AML-193 (cell line): ENCODE data around the gene R3HCC1L.
"Not testable (repeated sequence)": the region's sequence is repeated elsewhere in the genome, so short reads cannot be mapped to it uniquely, and the experiment has no call there.

Source experiments
- DNase-seq, 2 experiments: peaks; one replicate each; lab custom pipeline; 2025; lab: John Stamatoyannopoulos, UW

R3HCC1L gene

GRCh38 chr10:98131619-98132018 is 2.8 kb upstream of the R3HCC1L start:
- no peak for DNase-seq

- not testable (repeated sequence) for DNase-seq
Measured at GRCh38 chr10:98133075-98133752, 1.2 kb upstream of the R3HCC1L start.

- no peak for DNase-seq
Measured at GRCh38 chr10:98134117-98134430, 383 bp upstream of the R3HCC1L start.

- DNase-seq: no peak
Measured at GRCh38 chr10:98135222-98135899, 904 bp downstream of the R3HCC1L start.

- not testable (repeated sequence) for DNase-seq
Measured at GRCh38 chr10:98136775-98137174, 2.3 kb downstream of the R3HCC1L start.

GRCh38 chr10:98138031-98138430 is 3.6 kb downstream of the R3HCC1L start:
- DNase-seq: no peak

- DNase-seq: no peak
Measured at GRCh38 chr10:98139431-98139830, 5.0 kb downstream of the R3HCC1L start.

GRCh38 chr10:98141484-98142073 is 7.1 kb downstream of the R3HCC1L start:
- no peak for DNase-seq

- DNase-seq: no peak
Measured at GRCh38 chr10:98144985-98145384, 10.5 kb downstream of the R3HCC1L start.

GRCh38 chr10:98149858-98150257 is 15.4 kb downstream of the R3HCC1L start:
- DNase-seq: no peak

- no peak for DNase-seq
Measured at GRCh38 chr10:98150544-98150943, 16.1 kb downstream of the R3HCC1L start.

GRCh38 chr10:98152778-98153177 is 18.3 kb downstream of the R3HCC1L start:
- not testable (repeated sequence) for DNase-seq

GRCh38 chr10:98153213-98153958 is 18.9 kb downstream of the R3HCC1L start:
- not testable (repeated sequence) for DNase-seq

GRCh38 chr10:98154076-98154475 is 19.6 kb downstream of the R3HCC1L start:
- no peak for DNase-seq

GRCh38 chr10:98158576-98158975 is 24.1 kb downstream of the R3HCC1L start:
- DNase-seq: no peak

- no peak for DNase-seq
Measured at GRCh38 chr10:98163941-98164340, 29.5 kb downstream of the R3HCC1L start.

- no peak for DNase-seq
Measured at GRCh38 chr10:98167191-98167590, 32.7 kb downstream of the R3HCC1L start.

- no peak for DNase-seq
Measured at GRCh38 chr10:98168147-98168546, 33.7 kb downstream of the R3HCC1L start.

- DNase-seq: no peak
Measured at GRCh38 chr10:98168766-98169165, 34.3 kb downstream of the R3HCC1L start.

GRCh38 chr10:98169379-98169778 is 34.9 kb downstream of the R3HCC1L start:
- DNase-seq: no peak

- peak; percentile 17 to 43 for DNase-seq
Measured at GRCh38 chr10:98170249-98171117, 36.0 kb downstream of the R3HCC1L start.

GRCh38 chr10:98172073-98172472 is 37.6 kb downstream of the R3HCC1L start:
- DNase-seq: no peak
